ENCODE measurements around the gene ZBED1.

Gene ZBED1

GRCh38 chrX:2451501-2452316, 49.1 kb downstream of the ZBED1 start:
- no peak for DNase-seq

- DNase-seq: no peak
Measured at GRCh38 chrX:2450681-2451080, 50.1 kb downstream of the ZBED1 start.

- DNase-seq: no peak
Measured at GRCh38 chrX:2449135-2449886, 51.5 kb downstream of the ZBED1 start.

- DNase-seq: no peak
Measured at GRCh38 chrX:2447484-2447883, 53.3 kb downstream of the ZBED1 start.

- no peak for DNase-seq
Measured at GRCh38 chrX:2446815-2447214, 54.0 kb downstream of the ZBED1 start.

GRCh38 chrX:2445662-2446623, 54.8 kb downstream of the ZBED1 start:
- DNase-seq: no peak

- DNase-seq: no peak
Measured at GRCh38 chrX:2442694-2443093, 58.1 kb downstream of the ZBED1 start.

- DNase-seq: no peak
Measured at GRCh38 chrX:2441466-2441865, 59.3 kb downstream of the ZBED1 start.

GRCh38 chrX:2439613-2440012, 61.2 kb downstream of the ZBED1 start:
- no peak for DNase-seq
